ENCODE measurements around the gene GCDH.

- no peak for TF ChIP-seq REST (IDR thresholded peaks at IDR 0.05; ENCODE audit: insufficient replicate concordance, low read depth)
- no peak for TF ChIP-seq CTCF (IDR thresholded peaks at IDR 0.05; ENCODE audit: insufficient read depth, low read length)
- no peak for TF ChIP-seq GABPA (IDR thresholded peaks at IDR 0.05; ENCODE audit: low read depth)
Measured at GRCh38 chr19:12943437-12944044, 52.6 kb downstream of the GCDH start.
